ENCODE measurements around the gene PDZD2. TPM values are rescaled to one million over a fixed set of nuclear protein-coding genes. Genes with fewer than 3 reads are reported as not detected.

The PDZD2 gene
- total RNA-seq, 8 experiments from 2014 or later, result 1.6 to 6.9 (median 3.2) TPM

- 0 to 81% (median 72%) methylated on average over 1 to 8 of the region's 9 CpGs; no CpG with 5 or more reads in 1 of the 10 experiments for WGBS, 10 experiments
- in situ Hi-C loops (cut with MboI; ENCODE audit: low pct_unique_long_range_greater_than_20kb in 2 of 9, low sequenced_read_pairs in 9 of 9, unreplicated experiment in 9 of 9), result loop anchor here in 4 of 9 experiments (25.0 kb wide), 2 partner anchors 219 to 281 kb away; no protein-coding TSS in a partner anchor
- ATAC-seq (replicated peaks in 6 of 8), result no peak
- no peak overlapping the region for H3K27ac ChIP-seq
- H3K4me1 ChIP-seq (replicated peaks in 1 of 2), result no peaks in the 10 kb centered on the region
- H3K4me3 ChIP-seq, result no peak overlapping the region
Observed at GRCh38 chr5:31805785-31806400, 167.0 kb downstream of the PDZD2 start.

- Histone ChIP-seq H3K27ac (no peak overlapping the region), H3K4me3 (no peak overlapping the region), H3K4me1 (replicated peaks in 1 of 2) (no peaks in the 10 kb centered on the region)
- ATAC-seq (replicated peaks in 6 of 8), result no peak
- WGBS, 10 experiments, result 0 to 98% (median 89%) methylated on average over 4 to 6 of the region's 6 CpGs
- in situ Hi-C loops (cut with MboI; ENCODE audit: low pct_unique_long_range_greater_than_20kb in 2 of 9, low sequenced_read_pairs in 9 of 9, unreplicated experiment in 9 of 9), result loop anchor here in 4 of 9 experiments (25.0 kb wide), 2 partner anchors 219 to 281 kb away; no protein-coding TSS in a partner anchor
Observed at GRCh38 chr5:31806561-31806960, 167.6 kb downstream of the PDZD2 start.

GRCh38 chr5:31807789-31808540, 169.0 kb downstream of the PDZD2 start:
- no peaks in the 10 kb centered on the region for H3K4me1 ChIP-seq (replicated peaks in 1 of 2)
- in situ Hi-C loops (cut with MboI; ENCODE audit: low pct_unique_long_range_greater_than_20kb in 2 of 9, low sequenced_read_pairs in 9 of 9, unreplicated experiment in 9 of 9), result loop anchor here in 4 of 9 experiments (25.0 kb wide), 2 partner anchors 221 to 279 kb away; no protein-coding TSS in a partner anchor
- ATAC-seq (replicated peaks in 6 of 8), result no peak
- H3K4me3 ChIP-seq, result no peak overlapping the region
- WGBS, 10 experiments, result 11 to 100% (median 84%) methylated on average over 1 to 8 of the region's 11 CpGs
- H3K27ac ChIP-seq, result no peak overlapping the region

GRCh38 chr5:31809050-31809870, 170.3 kb downstream of the PDZD2 start:
- in situ Hi-C loops (cut with MboI; ENCODE audit: low pct_unique_long_range_greater_than_20kb in 2 of 9, low sequenced_read_pairs in 9 of 9, unreplicated experiment in 9 of 9), result loop anchor here in 4 of 9 experiments (25.0 kb wide), 2 partner anchors 222 to 278 kb away; no protein-coding TSS in a partner anchor
- Histone ChIP-seq H3K27ac (no peak overlapping the region), H3K4me3 (no peak overlapping the region), H3K4me1 (replicated peaks in 1 of 2) (no peaks in the 10 kb centered on the region)
- ATAC-seq (replicated peaks in 6 of 8), result peak; percentile 85 to 99 (median 94)
- WGBS, 10 experiments, result 3 to 56% (median 21%) methylated on average over 2 to 11 of the region's 15 CpGs; no CpG with 5 or more reads in 1 of the 10 experiments

- WGBS, 10 experiments, result 60 to 100% (median 100%) methylated on average over 1 of the region's 1 CpG; no CpG with 5 or more reads in 6 of the 10 experiments
- Histone ChIP-seq H3K27ac (no peak overlapping the region), H3K4me1 (replicated peaks in 1 of 2) (peaks cover 0 to 3% of the 10 kb centered on the region in 2 donors), H3K4me3 (no peak overlapping the region)
- in situ Hi-C loops (cut with MboI; ENCODE audit: low pct_unique_long_range_greater_than_20kb in 2 of 9, low sequenced_read_pairs in 9 of 9, unreplicated experiment in 9 of 9), result loop anchor here in 5 of 9 experiments (5.0 to 25.0 kb wide), 4 partner anchors 224 to 276 kb away; no protein-coding TSS in a partner anchor
- peak in 5 of 8 experiments; percentile 11 to 59 (median 51) for ATAC-seq (replicated peaks in 6 of 8)
Observed at GRCh38 chr5:31811210-31811609, 172.3 kb downstream of the PDZD2 start.

GRCh38 chr5:31815376-31815775, 176.4 kb downstream of the PDZD2 start:
- peak in 2 of 8 experiments; percentile 41 to 51 for ATAC-seq (replicated peaks in 6 of 8)
- WGBS, 10 experiments, result 18 to 81% (median 57%) methylated on average over 1 to 3 of the region's 3 CpGs; no CpG with 5 or more reads in 1 of the 10 experiments
- Histone ChIP-seq H3K27ac (no peak overlapping the region), H3K4me1 (replicated peaks in 1 of 2) (peaks cover 0 to 3% of the 10 kb centered on the region in 2 donors), H3K4me3 (no peak overlapping the region)
- in situ Hi-C loops (cut with MboI; ENCODE audit: low pct_unique_long_range_greater_than_20kb in 2 of 9, low sequenced_read_pairs in 9 of 9, unreplicated experiment in 9 of 9), result loop anchor here in 4 of 9 experiments (10.0 to 25.0 kb wide), 3 partner anchors 228 to 272 kb away; no protein-coding TSS in a partner anchor

GRCh38 chr5:31819926-31820516, 181.1 kb downstream of the PDZD2 start:
- peaks cover 0 to 3% of the 10 kb centered on the region in 2 donors for H3K4me1 ChIP-seq (replicated peaks in 1 of 2)
- peak in 1 of 8 experiments; percentile 26 for ATAC-seq (replicated peaks in 6 of 8)
- 6 to 94% (median 54%) methylated on average over 1 to 4 of the region's 4 CpGs; no CpG with 5 or more reads in 1 of the 10 experiments for WGBS, 10 experiments
- no peak overlapping the region for H3K4me3 ChIP-seq
- H3K27ac ChIP-seq, result no peak overlapping the region
- in situ Hi-C loops (cut with MboI; ENCODE audit: low pct_unique_long_range_greater_than_20kb in 2 of 9, low sequenced_read_pairs in 9 of 9, unreplicated experiment in 9 of 9), result loop anchor here in 4 of 9 experiments (10.0 to 25.0 kb wide), 4 partner anchors 233 to 267 kb away; no protein-coding TSS in a partner anchor

GRCh38 chr5:31823472-31823871, 184.5 kb downstream of the PDZD2 start:
- H3K27ac ChIP-seq, result no peak overlapping the region
- no peak for ATAC-seq (replicated peaks in 6 of 8)
- H3K4me1 ChIP-seq (replicated peaks in 1 of 2), result no peaks in the 10 kb centered on the region
- no peak overlapping the region for H3K4me3 ChIP-seq
- 0 to 100% (median 78%) methylated on average over 1 to 3 of the region's 3 CpGs for WGBS, 10 experiments
- in situ Hi-C loops (cut with MboI; ENCODE audit: low pct_unique_long_range_greater_than_20kb in 2 of 9, low sequenced_read_pairs in 9 of 9, unreplicated experiment in 9 of 9), result loop anchor here in 4 of 9 experiments (10.0 to 25.0 kb wide), 3 partner anchors 236 to 264 kb away; no protein-coding TSS in a partner anchor

GRCh38 chr5:31824869-31825517, 186.1 kb downstream of the PDZD2 start:
- Histone ChIP-seq H3K27ac (no peak overlapping the region), H3K4me3 (no peak overlapping the region), H3K4me1 (replicated peaks in 1 of 2) (no peaks in the 10 kb centered on the region)
- peak in 3 of 8 experiments; percentile 43 to 65 (median 46) for ATAC-seq (replicated peaks in 6 of 8)
- 0 to 93% (median 64%) methylated on average over 2 to 7 of the region's 8 CpGs; no CpG with 5 or more reads in 1 of the 10 experiments for WGBS, 10 experiments
- in situ Hi-C loops (cut with MboI; ENCODE audit: low pct_unique_long_range_greater_than_20kb in 2 of 9, low sequenced_read_pairs in 9 of 9, unreplicated experiment in 9 of 9), result loop anchor here in 5 of 9 experiments (10.0 to 25.0 kb wide), 4 partner anchors 237 to 262 kb away; no protein-coding TSS in a partner anchor

- 0 to 33% (median 21%) methylated on average over 1 to 8 of the region's 8 CpGs for WGBS, 10 experiments
- in situ Hi-C loops (cut with MboI; ENCODE audit: low pct_unique_long_range_greater_than_20kb in 2 of 9, low sequenced_read_pairs in 9 of 9, unreplicated experiment in 9 of 9), result loop anchor here in 2 of 9 experiments (10.0 to 25.0 kb wide), 2 partner anchors 237 to 249 kb away; no protein-coding TSS in a partner anchor
- Histone ChIP-seq H3K4me1 (replicated peaks in 1 of 2) (no peaks in the 10 kb centered on the region), H3K4me3 (no peak overlapping the region), H3K27ac (no peak overlapping the region)
- ATAC-seq (replicated peaks in 6 of 8), result peak in 6 of 8 experiments; percentile 40 to 97 (median 82)
Observed at GRCh38 chr5:31825518-31826068, 186.7 kb downstream of the PDZD2 start.

- in situ Hi-C loops (cut with MboI; ENCODE audit: low pct_unique_long_range_greater_than_20kb in 2 of 9, low sequenced_read_pairs in 9 of 9, unreplicated experiment in 9 of 9), result loop anchor here in 2 of 9 experiments (10.0 to 25.0 kb wide), 2 partner anchors 234 to 247 kb away; no protein-coding TSS in a partner anchor
- no peak for ATAC-seq (replicated peaks in 6 of 8)
Observed at GRCh38 chr5:31827867-31828266, 188.9 kb downstream of the PDZD2 start.

More at GRCh38 chr5:31827867-31828266, 188.9 kb downstream of the PDZD2 start:
- H3K27ac ChIP-seq, result no peak overlapping the region
- no peak overlapping the region for H3K4me3 ChIP-seq
- 75 to 100% (median 100%) methylated on average over 1 of the region's 1 CpG; no CpG with 5 or more reads in 1 of the 10 experiments for WGBS, 10 experiments
- no peaks in the 10 kb centered on the region for H3K4me1 ChIP-seq (replicated peaks in 1 of 2)

Measured in motor neuron (in vitro differentiated cells).